RWPE2 (cell line): Measurements from ENCODE around the gene PDE4A.

Experiments used
- ATAC-seq: fragments of 200-7000 bp; cut with Tn5 transposase; 3 replicates; pipeline ENCODE4 v1.9.1; 2021; ENCODE audit warnings: low read depth
- DNase-seq: peaks from one replicate; pipeline ENCODE4 v3.0.0-alpha.2; 2020; ENCODE audit warnings: low spot score
- H3K27ac ChIP-seq: fragments of 450-650 bp; 2 replicates; pipeline ENCODE4 v1.5.1; 2017; ENCODE audit warnings: mild to moderate bottlenecking; ENCODE audit not compliant: poor library complexity, severe bottlenecking
- H3K27me3 ChIP-seq: fragments of 250-450 bp; sonication (Bioruptor Pico); 2 replicates; pipeline ENCODE4 v1.5.1; 2021; ENCODE audit warnings: mild to moderate bottlenecking, moderate library complexity; ENCODE audit not compliant: insufficient read depth, poor library complexity, severe bottlenecking
- H3K36me3 ChIP-seq: fragments of 250-450 bp; sonication (Bioruptor Pico); 2 replicates; pipeline ENCODE4 v1.5.1; 2020; ENCODE audit warnings: low read depth, mild to moderate bottlenecking, moderate library complexity
- H3K4me1 ChIP-seq: fragments of 250-450 bp; sonication (Bioruptor Pico); 2 replicates; pipeline ENCODE4 v1.5.1; 2021; ENCODE audit warnings: mild to moderate bottlenecking, moderate library complexity; ENCODE audit not compliant: insufficient read depth, poor library complexity, severe bottlenecking
- H3K4me3 ChIP-seq: fragments of 250-450 bp; sonication (Bioruptor Pico); 2 replicates; pipeline ENCODE4 v1.5.1; 2021; ENCODE audit warnings: mild to moderate bottlenecking, moderate library complexity; ENCODE audit not compliant: severe bottlenecking
- H3K9me3 ChIP-seq: fragments of 250-450 bp; sonication (Bioruptor Pico); 2 replicates; pipeline ENCODE4 v1.5.1; 2021; ENCODE audit warnings: mild to moderate bottlenecking, moderate library complexity; ENCODE audit not compliant: severe bottlenecking
- CTCF ChIP-seq: fragments of 450-650 bp; IDR thresholded peaks from one replicate; pipeline ENCODE4 v1.5.1; 2017; ENCODE audit warnings: mild to moderate bottlenecking, moderate library complexity; ENCODE audit not compliant: poor library complexity, severe bottlenecking

PDE4A gene

GRCh38 chr19:10422846-10423245 lies 2.5 kb downstream of the PDE4A start:
- peaks cover 5% of the 10 kb centered on the region for H3K4me1 ChIP-seq

GRCh38 chr19:10424011-10424637 lies 3.8 kb downstream of the PDE4A start:
- Histone ChIP-seq H3K27ac (no peak overlapping the region), H3K4me3 (peak overlapping the region; percentile 17), H3K9me3 (no peaks in the 10 kb centered on the region), H3K27me3 (peaks cover 59% of the 10 kb centered on the region), H3K36me3 (no peaks in the 10 kb centered on the region), H3K4me1 (no peaks in the 10 kb centered on the region)
- ATAC-seq (peak; percentile 85), DNase-seq (no peak)
- TF ChIP-seq CTCF, result peak; percentile 93

More at GRCh38 chr19:10422846-10423245, 2.5 kb downstream of the PDE4A start:
- no peak overlapping the region for H3K4me3 ChIP-seq
- TF ChIP-seq CTCF, result no peak
- peaks cover 72% of the 10 kb centered on the region for H3K27me3 ChIP-seq
- ATAC-seq (no peak), DNase-seq (no peak)
- no peaks in the 10 kb centered on the region for H3K9me3 ChIP-seq
- no peak overlapping the region for H3K27ac ChIP-seq
- no peaks in the 10 kb centered on the region for H3K36me3 ChIP-seq

- no peaks in the 10 kb centered on the region for H3K36me3 ChIP-seq
- ATAC-seq, result no peak
- H3K4me3 ChIP-seq, result no peak overlapping the region
- no peak for TF ChIP-seq CTCF
- H3K27me3 ChIP-seq, result peaks cover 53% of the 10 kb centered on the region
- no peaks in the 10 kb centered on the region for H3K4me1 ChIP-seq
- no peak for DNase-seq
- no peak overlapping the region for H3K27ac ChIP-seq
- H3K9me3 ChIP-seq, result no peaks in the 10 kb centered on the region
Observed at GRCh38 chr19:10427169-10427568, 6.8 kb downstream of the PDE4A start.

GRCh38 chr19:10428996-10429381 lies 8.7 kb downstream of the PDE4A start:
- no peak overlapping the region for H3K4me3 ChIP-seq
- H3K9me3 ChIP-seq, result no peaks in the 10 kb centered on the region
- ATAC-seq (no peak), DNase-seq (no peak)
- H3K36me3 ChIP-seq, result no peaks in the 10 kb centered on the region
- TF ChIP-seq CTCF, result no peak
- H3K27ac ChIP-seq, result no peak overlapping the region
- H3K4me1 ChIP-seq, result no peaks in the 10 kb centered on the region
- H3K27me3 ChIP-seq, result peaks cover 39% of the 10 kb centered on the region

GRCh38 chr19:10430505-10431253 lies 10.3 kb downstream of the PDE4A start:
- Histone ChIP-seq H3K9me3 (no peaks in the 10 kb centered on the region), H3K36me3 (no peaks in the 10 kb centered on the region), H3K4me3 (peak overlapping the region; percentile 12), H3K27ac (no peak overlapping the region), H3K27me3 (peaks cover 23% of the 10 kb centered on the region), H3K4me1 (no peaks in the 10 kb centered on the region)
- TF ChIP-seq CTCF, result no peak
- DNase-seq, result no peak
- ATAC-seq, result no peak
